Cardiac fibroblast (primary cell): ENCODE results near the gene PIGS.

Source experiments
- DNase-seq, 2 donors: peaks; one replicate each; pipeline versions ENCODE4 v3.0.0 to v3.0.0-alpha.2; 2010; ENCODE audit warnings: low read depth in 2 of 2
- H3K4me3 ChIP-seq, 2 donors: replicated peaks in 1 of 2; 1 replicate in 1 of 2; 2 replicates in 1 of 2; pipeline ENCODE4 v1.5.1; 2011; ENCODE audit warnings: low read depth in 2 of 2, low read length in 2 of 2, mild to moderate bottlenecking in 2 of 2, moderate library complexity in 1 of 2
- CTCF ChIP-seq: IDR thresholded peaks from one replicate; pipeline ENCODE4 v1.5.1; 2011; ENCODE audit warnings: low read depth, mild to moderate bottlenecking, low read length, inconsistent platforms

PIGS gene

GRCh38 chr17:28567604-28568003 lies 3.7 kb downstream of the PIGS start:
- no peak for DNase-seq
- TF ChIP-seq CTCF: no peak
- no peak overlapping the region for H3K4me3 ChIP-seq

- peak; percentile 51 to 70 for DNase-seq
These were observed 7.8 kb downstream of the PIGS start for GRCh38 chr17:28563475-28563874.

DNA sequence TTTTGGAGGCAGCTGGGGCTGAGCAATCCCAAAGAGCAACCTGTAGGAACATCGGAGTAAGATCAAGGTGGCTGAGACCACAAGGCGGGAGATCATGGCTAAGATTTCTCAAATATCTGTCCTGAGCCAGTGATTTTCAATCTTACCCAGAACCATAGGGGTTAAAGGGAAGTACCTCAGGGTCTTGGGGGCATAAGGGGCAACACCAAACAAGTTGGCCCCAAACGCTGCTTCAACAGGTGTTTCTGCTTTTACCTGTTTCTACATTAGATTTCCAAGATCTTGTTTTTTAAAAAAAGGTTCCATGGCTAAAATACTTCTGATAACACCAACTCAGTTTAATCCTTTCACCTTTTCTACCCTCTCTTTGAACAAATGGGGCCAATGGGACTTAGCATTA lies 16.3 kb downstream of the PIGS start:
- H3K4me3 ChIP-seq: no peak overlapping the region
- no peak for TF ChIP-seq CTCF
- no peak for DNase-seq

More at GRCh38 chr17:28563475-28563874, 7.8 kb downstream of the PIGS start:
- TF ChIP-seq CTCF: no peak
- no peak overlapping the region for H3K4me3 ChIP-seq

DNA sequence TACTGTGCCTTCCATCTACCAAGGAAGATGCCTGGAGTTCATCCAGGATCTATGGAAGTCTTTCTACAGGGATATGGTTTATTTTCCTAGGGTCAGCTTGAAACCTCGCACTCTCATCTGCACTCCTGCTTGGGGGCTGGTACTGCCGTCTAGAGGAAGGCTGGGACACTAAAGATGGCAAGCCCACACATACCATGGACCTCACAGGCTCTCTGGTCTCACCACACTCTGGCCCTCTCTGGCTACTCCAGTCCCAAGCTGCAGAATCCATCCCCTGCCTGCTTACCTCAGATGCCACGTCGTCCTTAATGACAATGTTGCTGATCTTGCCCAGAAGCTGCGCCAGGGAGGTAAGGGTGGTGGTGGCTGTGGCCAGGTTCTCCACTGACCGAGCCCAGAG lies 16.8 kb downstream of the PIGS start:
- no peak for DNase-seq
- no peak overlapping the region for H3K4me3 ChIP-seq
- TF ChIP-seq CTCF: no peak

GRCh38 chr17:28553000-28553505 lies 18.3 kb downstream of the PIGS start:
- H3K4me3 ChIP-seq: no peak overlapping the region
- DNase-seq: no peak
- TF ChIP-seq CTCF: no peak

DNA sequence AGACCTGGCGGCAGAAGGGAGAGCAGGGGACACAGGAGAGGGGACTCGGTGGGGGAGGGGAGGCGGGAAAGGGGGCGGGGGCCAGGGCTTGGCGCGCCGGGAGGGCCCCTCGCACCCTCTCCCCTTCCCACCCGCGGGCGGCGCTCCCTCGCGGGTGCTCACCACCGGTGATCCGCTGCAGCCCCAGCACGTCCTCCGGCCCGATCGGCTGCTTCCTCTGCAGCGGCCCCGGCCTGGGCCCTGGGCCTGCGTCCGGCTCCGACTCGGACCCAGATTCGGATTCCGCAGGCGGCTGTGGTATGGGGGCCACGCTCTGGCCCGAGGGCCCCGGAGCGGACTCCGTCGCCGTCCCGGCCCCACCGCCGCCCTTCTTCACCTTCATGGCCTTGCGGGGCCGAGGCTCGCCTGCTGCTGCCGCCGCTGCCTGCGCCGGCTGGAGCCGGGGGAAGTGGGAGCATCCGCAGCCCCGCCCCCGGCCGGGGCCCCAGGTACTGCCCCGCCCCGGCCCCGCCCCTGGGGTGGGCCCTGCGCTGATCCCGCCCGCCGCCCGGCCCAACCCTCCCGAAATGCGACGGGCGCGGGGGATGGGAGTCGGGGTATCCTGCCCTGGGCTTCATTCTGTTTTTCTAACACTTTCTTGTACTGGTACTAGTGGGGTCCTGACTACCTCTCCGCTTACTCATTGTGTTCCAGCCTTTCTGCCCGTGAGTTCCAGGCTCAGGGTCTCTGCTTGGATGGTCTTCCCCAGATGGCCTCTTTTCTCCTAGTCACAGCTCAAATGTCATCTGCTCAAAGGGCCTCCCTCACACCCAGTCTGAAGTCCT lies 18.9 kb downstream of the PIGS start, which contains the start of gene UNC119:
Gene UNC119, minus strand, starts transcription at position 449 of the 824 bp plus-strand sequence. Its CDS starts 67 bp downstream, at position 382.
- no peak for TF ChIP-seq CTCF
- peak; percentile 57 to 72 for DNase-seq
- peak within 1 kb of the TSS; percentile 66 to 80 for H3K4me3 ChIP-seq
